HG02623 (cell line): ENCODE results near the gene PLEKHH3.

Source experiments
- ATAC-seq: cut with Tn5 transposase; IDR thresholded peaks from one replicate; pipeline ENCODE4 v1.9.1; 2021; ENCODE audit warnings: moderate library complexity; ENCODE audit not compliant: unreplicated experiment

The PLEKHH3 gene, protein sequence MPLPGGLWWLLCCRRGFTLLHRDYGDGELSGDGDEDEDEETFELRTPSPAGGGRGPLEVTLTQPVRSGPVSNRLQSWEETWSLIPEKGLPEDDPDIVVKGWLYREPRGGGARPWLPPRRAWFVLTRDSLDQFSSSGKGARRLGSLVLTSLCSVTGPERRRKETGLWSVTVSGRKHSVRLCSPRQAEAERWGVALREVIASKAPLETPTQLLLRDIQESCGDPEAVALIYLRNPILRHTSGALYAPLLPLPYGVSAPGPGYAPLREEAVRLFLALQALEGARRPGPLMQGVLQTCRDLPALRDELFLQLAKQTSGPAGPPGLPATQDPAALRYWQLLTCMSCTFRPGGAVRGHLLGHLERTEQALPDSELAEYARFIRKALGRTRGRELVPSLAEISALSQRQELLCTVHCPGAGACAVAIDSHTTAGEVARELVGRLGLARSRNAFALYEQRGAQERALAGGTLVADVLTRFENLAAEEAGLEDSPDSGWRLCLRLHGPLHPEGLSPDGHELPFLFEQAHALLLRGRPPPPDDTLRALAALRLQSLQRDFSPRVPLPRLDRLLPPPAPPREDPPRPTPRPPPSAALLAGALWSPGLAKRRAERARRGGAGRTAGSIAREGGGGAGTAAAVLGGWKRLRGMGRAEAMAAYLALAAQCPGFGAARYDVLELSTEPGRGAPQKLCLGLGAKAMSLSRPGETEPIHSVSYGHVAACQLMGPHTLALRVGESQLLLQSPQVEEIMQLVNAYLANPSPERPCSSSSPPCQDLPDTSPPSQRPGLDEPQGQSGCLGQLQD

GRCh38 chr17:42676424-42677011, at the start of gene PLEKHH3:
PLEKHH3 (minus strand) TSS chr17:42676994; CDS start chr17:42676563, 431 bp downstream.
- no peak for ATAC-seq

DNA sequence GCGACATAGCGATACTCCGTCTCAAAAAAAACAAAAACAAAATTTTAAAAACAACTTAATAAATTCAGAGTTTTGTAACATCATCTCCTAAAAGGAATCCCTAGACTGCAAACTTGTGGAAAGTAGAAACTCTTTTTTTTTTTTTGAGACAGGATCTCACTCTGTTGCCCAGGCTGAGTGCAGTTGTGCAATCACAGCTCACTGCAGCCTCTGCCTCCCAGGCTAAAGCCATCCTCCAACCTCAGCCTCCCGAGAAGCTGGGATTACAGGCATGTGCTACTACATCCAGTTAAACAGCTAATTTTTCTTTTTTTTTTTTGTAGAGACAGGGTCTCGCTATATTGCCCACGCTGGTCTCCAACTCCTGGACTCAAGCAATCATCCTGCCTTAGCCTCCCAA, 48.3 kb upstream of the PLEKHH3 start:
- no peak for ATAC-seq

- ATAC-seq = no peak
Measured at GRCh38 chr17:42723636-42724035, 46.8 kb upstream of the PLEKHH3 start.

GRCh38 chr17:42720996-42721583, 44.3 kb upstream of the PLEKHH3 start:
- no peak for ATAC-seq

GRCh38 chr17:42709561-42709960, 32.8 kb upstream of the PLEKHH3 start:
- ATAC-seq = no peak

- no peak for ATAC-seq
Measured at GRCh38 chr17:42708588-42708987, 31.8 kb upstream of the PLEKHH3 start.

DNA sequence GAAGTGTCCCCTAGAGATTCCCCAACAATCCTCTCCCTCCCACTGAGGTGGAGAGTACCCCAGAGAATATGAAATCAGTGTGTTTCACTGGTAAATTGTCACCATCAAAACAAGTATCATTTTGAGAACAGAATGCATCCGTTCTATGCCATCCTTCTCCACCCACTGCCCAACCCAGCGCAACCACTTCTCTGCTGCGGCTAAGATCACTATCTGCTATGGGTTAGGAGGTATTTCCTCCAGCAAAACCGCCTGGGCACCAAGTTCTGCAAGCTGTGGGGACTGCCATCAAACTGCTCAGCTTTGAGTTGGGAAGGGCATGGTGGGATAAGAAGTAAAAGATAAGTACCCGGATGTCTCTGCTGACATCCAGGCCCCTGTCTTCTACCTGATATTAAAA, 29.9 kb upstream of the PLEKHH3 start:
- no peak for ATAC-seq

GRCh38 chr17:42704837-42705494, 28.2 kb upstream of the PLEKHH3 start:
- ATAC-seq = peak; percentile 68

DNA sequence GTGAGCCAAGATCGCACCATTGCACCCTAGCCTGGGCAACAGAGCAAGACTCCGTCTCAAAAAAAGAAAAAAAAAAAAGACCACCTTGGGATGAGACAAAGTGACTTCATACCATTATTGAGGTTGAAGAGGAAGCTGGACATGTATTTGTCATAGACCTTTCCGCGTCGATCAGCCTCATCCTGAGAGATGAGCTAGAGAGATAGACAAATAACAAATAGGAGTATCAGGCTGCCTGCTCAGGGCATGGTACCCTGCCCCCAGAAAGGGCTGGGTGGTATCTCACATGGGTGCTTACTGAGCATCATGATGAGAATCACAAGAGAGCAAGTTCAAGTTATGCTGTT, 27.7 kb upstream of the PLEKHH3 start:
- ATAC-seq = peak; percentile 18

GRCh38 chr17:42702446-42702845, 25.7 kb upstream of the PLEKHH3 start:
- ATAC-seq = no peak

DNA sequence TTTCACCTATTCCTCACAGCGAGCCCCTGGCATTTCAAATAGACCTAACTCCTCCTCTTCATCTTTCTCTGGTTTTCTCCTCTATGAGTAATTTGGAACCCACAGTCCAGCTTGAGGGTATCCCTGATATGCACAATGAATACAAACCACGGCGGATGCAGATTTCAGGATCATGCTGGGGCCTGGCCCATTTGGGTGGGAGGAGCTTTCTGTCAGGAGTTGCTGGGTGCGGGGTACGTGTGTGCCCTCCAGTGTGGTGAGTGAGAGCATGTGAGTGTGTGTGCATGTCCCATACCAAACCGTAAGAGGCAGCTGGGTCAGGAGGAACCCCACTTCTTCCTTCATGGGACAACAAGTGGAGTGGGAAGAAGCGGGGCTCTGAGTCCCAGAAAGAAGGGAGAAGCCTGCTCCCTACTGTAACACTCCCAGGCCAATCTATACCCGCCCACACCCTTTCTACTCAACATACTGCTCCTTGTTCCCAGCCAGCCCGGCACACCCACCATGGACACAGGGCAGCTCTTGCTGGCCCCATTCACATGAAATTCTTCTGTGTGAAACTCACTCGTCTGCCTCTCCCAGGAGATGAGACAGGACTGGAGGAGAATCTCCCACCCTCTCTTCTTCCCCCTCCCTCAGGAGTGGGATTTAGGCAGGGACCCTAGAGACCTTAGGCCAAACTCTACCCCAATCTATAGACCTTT, 23.9 kb upstream of the PLEKHH3 start:
- ATAC-seq = no peak

GRCh38 chr17:42699415-42699740, 22.6 kb upstream of the PLEKHH3 start:
- no peak for ATAC-seq

DNA sequence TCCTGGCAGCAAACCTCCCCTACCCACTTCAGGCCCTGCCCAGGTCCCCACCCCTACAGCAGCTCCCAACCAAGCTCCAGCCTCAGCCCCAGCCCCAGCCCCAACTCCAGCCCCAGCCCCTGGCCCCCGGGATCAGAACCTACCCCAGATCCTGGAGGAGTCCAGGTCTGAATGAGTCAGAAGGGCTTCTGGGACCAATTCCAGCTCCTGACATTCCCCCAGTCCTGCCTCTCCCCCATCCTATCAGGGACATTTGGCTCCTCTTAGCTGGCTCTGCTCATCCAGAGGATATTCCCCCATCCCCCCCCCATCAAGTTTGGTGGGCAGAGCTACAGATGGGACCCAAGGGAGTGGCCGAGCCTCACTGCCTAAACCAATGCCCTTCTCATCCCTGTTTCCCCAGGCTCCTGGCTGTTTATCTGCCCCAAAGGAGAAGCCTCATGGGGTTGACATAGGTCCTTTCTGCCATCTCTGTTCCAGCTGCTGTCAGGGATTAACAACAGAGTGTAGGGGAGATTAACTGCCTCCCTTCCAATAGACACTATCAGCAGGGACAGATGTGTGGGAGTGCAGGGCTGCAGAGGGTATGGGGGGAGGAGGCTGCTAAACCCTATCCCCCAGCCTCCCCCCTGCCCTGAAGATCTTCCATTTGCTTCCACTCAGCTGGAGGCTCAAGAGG, 22.1 kb upstream of the PLEKHH3 start:
- no peak for ATAC-seq

DNA sequence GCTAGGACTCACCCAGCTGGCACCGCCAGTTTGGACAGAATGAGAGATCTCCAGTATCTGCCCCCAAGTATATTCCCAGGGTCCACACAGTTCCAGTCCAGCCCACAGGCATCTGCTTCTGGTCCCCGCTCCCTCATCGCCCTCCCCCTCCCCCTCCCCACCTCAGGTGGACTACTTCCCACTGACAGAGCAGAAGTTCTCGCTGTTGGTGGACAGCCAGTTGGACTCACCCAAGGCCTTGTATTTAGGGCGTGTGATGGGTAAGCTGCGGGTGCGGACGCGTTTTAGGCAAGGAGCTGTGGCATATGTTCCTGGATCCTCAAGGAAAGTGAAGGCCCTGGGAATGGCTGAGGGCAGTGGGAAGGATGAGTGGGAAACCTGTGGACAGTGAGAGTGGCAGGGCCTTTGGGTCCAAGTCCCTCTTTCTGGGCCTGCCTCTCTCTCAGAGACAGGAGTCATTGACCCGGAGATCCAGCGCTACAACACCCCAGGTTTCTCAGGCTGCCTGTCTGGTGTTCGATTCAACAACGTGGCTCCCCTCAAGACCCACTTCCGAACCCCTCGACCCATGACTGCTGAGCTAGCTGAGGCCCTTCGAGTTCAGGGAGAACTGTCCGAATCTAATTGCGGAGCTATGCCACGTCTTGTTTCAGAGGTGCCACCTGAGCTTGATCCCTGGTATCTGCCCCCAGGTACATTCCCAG, 20.5 kb upstream of the PLEKHH3 start:
- ATAC-seq = no peak

DNA sequence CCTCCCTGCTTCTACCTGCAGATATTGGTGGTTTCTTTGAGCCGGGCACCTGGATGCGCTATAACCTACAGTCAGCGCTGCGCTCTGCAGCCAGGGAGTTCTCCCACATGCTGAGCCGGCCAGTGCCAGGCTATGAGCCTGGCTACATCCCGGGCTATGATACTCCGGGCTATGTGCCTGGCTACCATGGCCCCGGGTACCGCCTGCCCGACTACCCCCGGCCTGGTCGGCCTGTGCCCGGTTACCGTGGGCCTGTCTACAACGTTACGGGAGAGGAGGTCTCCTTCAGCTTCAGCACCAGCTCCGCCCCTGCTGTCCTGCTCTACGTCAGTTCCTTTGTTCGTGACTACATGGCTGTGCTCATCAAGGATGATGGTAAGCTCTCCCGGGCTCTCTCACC, 18.7 kb upstream of the PLEKHH3 start:
- ATAC-seq = no peak

DNA sequence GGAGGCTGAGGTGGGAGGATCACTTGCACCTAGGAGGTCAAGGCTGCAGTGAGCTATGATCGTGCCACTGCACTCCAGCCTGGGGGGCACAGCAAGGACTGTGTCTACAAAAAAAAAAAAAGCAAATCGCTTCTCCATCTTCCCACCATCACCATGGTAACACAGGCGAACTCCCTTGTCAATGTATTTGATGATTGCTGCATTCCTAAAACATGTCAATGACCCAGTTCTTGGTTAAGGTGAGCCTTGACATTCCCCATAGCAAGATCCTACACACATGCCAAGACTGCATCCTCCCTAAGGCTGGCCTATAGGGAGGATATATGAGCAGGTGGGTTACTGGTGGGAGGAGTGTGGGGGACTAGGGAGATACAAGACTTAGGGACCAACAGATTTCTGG, 17.7 kb upstream of the PLEKHH3 start:
- no peak for ATAC-seq

GRCh38 chr17:42692489-42692888, 15.7 kb upstream of the PLEKHH3 start:
- no peak for ATAC-seq

DNA sequence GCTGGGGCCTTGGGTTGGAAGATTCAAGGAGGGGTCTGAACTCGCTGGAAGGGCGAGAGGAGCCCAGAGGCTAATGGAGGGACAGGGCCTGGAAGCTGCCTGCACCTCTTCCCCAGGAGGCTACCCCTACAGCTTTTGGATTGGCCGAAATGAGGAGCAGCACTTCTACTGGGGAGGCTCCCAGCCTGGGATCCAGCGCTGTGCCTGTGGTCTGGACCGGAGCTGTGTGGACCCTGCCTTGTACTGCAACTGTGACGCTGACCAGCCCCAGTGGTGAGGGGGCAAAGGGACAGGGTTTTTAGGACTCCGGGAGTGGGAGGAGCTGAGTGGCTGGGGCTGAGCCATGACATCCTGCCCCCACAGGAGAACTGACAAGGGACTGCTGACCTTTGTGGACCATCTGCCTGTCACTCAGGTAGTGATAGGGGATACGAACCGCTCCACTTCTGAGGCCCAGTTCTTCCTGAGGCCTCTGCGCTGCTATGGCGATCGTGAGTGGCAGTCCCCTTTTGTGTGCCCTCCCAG, 14.3 kb upstream of the PLEKHH3 start:
- no peak for ATAC-seq

DNA sequence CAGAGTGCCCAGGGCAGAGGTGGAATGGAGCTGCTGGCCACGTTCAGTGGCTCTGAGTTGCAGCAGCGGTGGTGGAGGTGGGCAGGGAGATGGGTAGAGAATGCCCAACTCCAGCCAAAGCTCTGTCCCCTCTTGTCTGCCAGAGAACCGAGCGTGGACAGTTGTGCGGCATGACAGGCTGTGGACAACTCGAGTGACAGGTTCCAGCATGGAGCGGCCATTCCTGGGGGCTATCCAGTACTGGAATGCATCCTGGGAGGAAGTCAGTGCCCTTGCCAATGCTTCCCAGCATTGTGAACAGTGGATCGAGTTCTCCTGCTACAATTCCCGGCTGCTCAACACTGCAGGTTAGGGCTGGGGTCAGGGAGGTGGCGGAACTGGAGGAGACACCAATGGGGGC, 13.8 kb upstream of the PLEKHH3 start:
- no peak for ATAC-seq
